ENCODE results near the gene CALHM5.

- TF ChIP-seq CTCF (conservative IDR thresholded peaks at IDR 0.05 in 1 of 2, IDR thresholded peaks at IDR 0.05 in 1 of 2; ENCODE audit: extremely low read depth in 1 of 2, insufficient read depth in 1 of 2, low read depth in 1 of 2, low read length in 2 of 2) (no peak), EZH2 (IDR thresholded peaks at IDR 0.05; ENCODE audit: borderline replicate concordance, low read length) (no peak)
These were observed 45.5 kb downstream of the CALHM5 start for GRCh38 chr6:116556814-116557415.

Measured in mammary epithelial cell (primary cell).